Neural cell (in vitro differentiated cells): ENCODE data around the gene SH3RF3.

Experiments
- EP300 ChIP-seq: fragments of 450-650 bp; conservative IDR thresholded peaks from 2 replicates; pipeline ENCODE4 v1.6.1; 2014; ENCODE audit warnings: antibody characterized with exemption, mild to moderate bottlenecking, moderate library complexity; ENCODE audit not compliant: poor library complexity, severe bottlenecking
- EZH2 ChIP-seq: fragments of 200-600, 300-800 bp; shearing (Covaris generic), sonication (generic); IDR thresholded peaks from 2 replicates; pipeline ENCODE4 v1.6.1; 2014; ENCODE audit warnings: antibody characterized with exemption, low read length, borderline replicate concordance, mild to moderate bottlenecking; ENCODE audit not compliant: insufficient read depth, poor library complexity, severe bottlenecking
- MXI1 ChIP-seq: fragments of 450-650 bp; conservative IDR thresholded peaks from 2 replicates; pipeline ENCODE4 v1.6.1; 2014; ENCODE audit warnings: antibody characterized with exemption, mild to moderate bottlenecking; ENCODE audit not compliant: poor library complexity, severe bottlenecking
- POLR2AphosphoS5 ChIP-seq: IDR thresholded peaks from 2 replicates; pipeline ENCODE4 v1.6.1; 2012
- RAD21 ChIP-seq: fragments of 450-650 bp; conservative IDR thresholded peaks from 2 replicates; pipeline ENCODE4 v1.6.1; 2014; ENCODE audit warnings: antibody characterized with exemption, mild to moderate bottlenecking, moderate library complexity
- TAF1 ChIP-seq: IDR thresholded peaks from 2 replicates; pipeline ENCODE4 v1.6.1; 2012; ENCODE audit warnings: low read depth
- TF ChIP-seq, protein P1 (sequence below): fragments of 450-650 bp; IDR thresholded peaks from 2 replicates; pipeline ENCODE4 v1.5.1; 2014; ENCODE audit warnings: antibody characterized with exemption, mild to moderate bottlenecking, moderate library complexity; ENCODE audit not compliant: poor library complexity, severe bottlenecking
- TF ChIP-seq, protein P2 (sequence below): IDR thresholded peaks from 2 replicates; pipeline ENCODE4 v1.6.1; 2012; ENCODE audit warnings: borderline replicate concordance

DNA sequence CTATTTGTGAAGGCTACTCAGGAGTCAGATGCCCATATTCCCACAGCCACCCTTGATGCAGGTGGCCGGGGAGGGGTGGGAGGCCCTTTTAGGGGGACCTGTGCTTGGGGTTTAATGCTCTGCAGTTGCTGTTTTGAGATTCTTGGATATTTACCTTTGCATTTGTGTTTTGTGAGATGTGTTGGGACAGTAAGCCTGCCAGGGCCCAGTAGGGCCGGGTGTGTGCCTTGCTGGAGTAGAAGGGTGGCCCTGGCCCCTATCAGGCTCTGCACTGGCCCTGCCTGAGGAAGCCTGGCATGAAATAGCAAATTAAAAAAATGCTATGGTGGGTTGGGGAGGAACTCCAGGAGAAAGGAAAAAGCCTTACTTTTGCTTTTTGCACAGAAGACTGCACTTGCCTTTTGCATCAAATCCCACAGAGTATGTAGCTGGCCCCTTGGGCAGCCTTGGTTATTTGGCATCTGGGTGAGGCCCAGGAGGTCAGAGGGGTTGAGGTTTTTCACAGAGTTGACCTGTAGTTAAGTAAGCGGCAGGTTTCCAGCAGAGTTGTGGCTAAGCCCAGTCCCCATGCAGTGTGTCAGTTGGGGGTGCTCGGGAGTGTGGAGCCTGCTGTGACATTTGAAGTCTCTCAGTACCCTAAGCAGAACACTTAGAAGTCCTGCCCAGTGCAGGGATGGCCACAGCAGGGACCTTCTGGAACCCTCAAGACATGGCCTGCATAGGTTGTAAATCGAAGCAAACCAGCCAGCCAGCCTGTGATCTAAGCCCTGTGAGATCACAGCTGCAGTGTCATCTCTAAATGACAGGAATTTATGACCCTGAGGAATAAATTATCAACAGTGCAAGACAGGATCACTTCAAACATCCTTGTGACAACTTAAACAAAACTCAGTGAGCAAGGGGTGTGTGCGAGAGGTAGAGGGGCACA lies 68.8 kb downstream of the SH3RF3 start:
- peak; percentile 44 for TF ChIP-seq EP300
- TF ChIP-seq TAF1 = no peak
- TF ChIP-seq, protein P1, sequence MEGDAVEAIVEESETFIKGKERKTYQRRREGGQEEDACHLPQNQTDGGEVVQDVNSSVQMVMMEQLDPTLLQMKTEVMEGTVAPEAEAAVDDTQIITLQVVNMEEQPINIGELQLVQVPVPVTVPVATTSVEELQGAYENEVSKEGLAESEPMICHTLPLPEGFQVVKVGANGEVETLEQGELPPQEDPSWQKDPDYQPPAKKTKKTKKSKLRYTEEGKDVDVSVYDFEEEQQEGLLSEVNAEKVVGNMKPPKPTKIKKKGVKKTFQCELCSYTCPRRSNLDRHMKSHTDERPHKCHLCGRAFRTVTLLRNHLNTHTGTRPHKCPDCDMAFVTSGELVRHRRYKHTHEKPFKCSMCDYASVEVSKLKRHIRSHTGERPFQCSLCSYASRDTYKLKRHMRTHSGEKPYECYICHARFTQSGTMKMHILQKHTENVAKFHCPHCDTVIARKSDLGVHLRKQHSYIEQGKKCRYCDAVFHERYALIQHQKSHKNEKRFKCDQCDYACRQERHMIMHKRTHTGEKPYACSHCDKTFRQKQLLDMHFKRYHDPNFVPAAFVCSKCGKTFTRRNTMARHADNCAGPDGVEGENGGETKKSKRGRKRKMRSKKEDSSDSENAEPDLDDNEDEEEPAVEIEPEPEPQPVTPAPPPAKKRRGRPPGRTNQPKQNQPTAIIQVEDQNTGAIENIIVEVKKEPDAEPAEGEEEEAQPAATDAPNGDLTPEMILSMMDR = no peak
- TF ChIP-seq POLR2AphosphoS5 = no peak
- no peak for TF ChIP-seq RAD21
- TF ChIP-seq, protein P2, sequence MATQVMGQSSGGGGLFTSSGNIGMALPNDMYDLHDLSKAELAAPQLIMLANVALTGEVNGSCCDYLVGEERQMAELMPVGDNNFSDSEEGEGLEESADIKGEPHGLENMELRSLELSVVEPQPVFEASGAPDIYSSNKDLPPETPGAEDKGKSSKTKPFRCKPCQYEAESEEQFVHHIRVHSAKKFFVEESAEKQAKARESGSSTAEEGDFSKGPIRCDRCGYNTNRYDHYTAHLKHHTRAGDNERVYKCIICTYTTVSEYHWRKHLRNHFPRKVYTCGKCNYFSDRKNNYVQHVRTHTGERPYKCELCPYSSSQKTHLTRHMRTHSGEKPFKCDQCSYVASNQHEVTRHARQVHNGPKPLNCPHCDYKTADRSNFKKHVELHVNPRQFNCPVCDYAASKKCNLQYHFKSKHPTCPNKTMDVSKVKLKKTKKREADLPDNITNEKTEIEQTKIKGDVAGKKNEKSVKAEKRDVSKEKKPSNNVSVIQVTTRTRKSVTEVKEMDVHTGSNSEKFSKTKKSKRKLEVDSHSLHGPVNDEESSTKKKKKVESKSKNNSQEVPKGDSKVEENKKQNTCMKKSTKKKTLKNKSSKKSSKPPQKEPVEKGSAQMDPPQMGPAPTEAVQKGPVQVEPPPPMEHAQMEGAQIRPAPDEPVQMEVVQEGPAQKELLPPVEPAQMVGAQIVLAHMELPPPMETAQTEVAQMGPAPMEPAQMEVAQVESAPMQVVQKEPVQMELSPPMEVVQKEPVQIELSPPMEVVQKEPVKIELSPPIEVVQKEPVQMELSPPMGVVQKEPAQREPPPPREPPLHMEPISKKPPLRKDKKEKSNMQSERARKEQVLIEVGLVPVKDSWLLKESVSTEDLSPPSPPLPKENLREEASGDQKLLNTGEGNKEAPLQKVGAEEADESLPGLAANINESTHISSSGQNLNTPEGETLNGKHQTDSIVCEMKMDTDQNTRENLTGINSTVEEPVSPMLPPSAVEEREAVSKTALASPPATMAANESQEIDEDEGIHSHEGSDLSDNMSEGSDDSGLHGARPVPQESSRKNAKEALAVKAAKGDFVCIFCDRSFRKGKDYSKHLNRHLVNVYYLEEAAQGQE = no peak
- no peak for TF ChIP-seq EZH2
- no peak for TF ChIP-seq MXI1
